GM21825 (cell line): ENCODE measurements around the gene IFT52.

Experiments
- ATAC-seq: cut with Tn5 transposase; IDR thresholded peaks from one replicate; pipeline ENCODE4 v1.9.1; 2021; ENCODE audit warnings: mild to moderate bottlenecking, moderate library complexity; ENCODE audit not compliant: unreplicated experiment

Gene IFT52, protein sequence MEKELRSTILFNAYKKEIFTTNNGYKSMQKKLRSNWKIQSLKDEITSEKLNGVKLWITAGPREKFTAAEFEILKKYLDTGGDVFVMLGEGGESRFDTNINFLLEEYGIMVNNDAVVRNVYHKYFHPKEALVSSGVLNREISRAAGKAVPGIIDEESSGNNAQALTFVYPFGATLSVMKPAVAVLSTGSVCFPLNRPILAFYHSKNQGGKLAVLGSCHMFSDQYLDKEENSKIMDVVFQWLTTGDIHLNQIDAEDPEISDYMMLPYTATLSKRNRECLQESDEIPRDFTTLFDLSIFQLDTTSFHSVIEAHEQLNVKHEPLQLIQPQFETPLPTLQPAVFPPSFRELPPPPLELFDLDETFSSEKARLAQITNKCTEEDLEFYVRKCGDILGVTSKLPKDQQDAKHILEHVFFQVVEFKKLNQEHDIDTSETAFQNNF

GRCh38 chr20:43590392-43591303 lies at the start of gene IFT52:
Gene IFT52, plus strand, starts transcription at chr20:43590937. Its CDS starts 3,762 bp downstream, at chr20:43594699.
- ATAC-seq = peak; percentile 98

DNA sequence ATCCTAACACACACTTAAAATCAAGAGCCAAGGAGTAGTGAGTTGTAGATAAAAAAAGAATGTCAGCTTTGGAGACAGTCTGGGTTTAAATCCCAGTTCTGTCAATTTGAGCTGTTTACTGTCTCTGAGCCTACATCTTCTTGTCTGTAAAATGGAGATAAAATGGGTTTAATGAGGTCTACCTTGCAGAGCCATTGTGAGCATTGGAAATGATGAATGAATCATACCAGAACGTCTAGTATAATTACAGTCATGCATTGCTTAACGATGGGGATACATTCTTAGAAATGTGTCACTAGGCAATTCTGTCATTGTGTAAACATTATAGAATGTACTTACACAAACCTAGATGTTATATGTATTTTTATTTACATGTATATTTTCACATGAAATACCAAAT lies 49.5 kb upstream of the IFT52 start:
- no peak for ATAC-seq

DNA sequence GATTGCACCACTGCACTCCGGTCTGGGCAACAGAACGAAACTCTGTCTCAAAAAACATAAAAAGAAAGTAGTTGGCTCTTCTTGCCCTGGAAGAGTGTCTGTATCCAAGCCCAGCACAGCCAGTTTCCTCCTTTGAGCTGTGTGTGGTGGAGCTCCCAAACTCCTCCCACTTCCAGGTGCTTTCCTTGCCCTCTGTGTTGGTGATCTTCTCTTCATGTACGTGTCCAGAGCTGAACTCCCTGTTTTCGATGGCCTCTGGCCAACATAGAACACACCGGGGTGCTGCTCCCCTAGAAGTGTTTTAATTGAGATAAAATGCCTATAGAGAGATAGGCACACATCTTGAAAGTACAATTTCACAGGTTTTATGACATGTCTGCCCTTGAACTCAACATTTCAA lies 48.6 kb upstream of the IFT52 start:
- no peak for ATAC-seq

DNA sequence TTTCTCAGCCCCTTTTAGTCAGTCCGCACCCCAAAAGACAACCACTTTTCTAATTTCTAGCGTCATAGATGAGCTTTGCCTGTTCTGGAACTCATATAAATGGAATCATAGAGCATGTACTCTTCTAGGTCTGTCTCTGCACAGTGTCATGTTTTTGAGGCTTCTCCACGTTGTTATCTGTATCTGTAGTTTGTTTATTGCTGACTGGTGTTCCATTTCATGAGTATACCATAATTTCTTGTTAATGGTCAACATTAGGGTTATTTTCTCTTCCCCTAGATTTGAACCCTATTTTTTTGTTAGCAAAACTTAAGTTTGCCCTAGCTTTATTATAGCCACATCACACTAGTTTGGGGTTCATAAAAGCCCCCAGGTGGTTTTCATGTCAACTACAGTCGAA lies 48.1 kb upstream of the IFT52 start:
- ATAC-seq = no peak

- no peak for ATAC-seq
Measured at GRCh38 chr20:43543138-43543537, 47.6 kb upstream of the IFT52 start.

GRCh38 chr20:43544501-43544900 lies 46.2 kb upstream of the IFT52 start:
- no peak for ATAC-seq

DNA sequence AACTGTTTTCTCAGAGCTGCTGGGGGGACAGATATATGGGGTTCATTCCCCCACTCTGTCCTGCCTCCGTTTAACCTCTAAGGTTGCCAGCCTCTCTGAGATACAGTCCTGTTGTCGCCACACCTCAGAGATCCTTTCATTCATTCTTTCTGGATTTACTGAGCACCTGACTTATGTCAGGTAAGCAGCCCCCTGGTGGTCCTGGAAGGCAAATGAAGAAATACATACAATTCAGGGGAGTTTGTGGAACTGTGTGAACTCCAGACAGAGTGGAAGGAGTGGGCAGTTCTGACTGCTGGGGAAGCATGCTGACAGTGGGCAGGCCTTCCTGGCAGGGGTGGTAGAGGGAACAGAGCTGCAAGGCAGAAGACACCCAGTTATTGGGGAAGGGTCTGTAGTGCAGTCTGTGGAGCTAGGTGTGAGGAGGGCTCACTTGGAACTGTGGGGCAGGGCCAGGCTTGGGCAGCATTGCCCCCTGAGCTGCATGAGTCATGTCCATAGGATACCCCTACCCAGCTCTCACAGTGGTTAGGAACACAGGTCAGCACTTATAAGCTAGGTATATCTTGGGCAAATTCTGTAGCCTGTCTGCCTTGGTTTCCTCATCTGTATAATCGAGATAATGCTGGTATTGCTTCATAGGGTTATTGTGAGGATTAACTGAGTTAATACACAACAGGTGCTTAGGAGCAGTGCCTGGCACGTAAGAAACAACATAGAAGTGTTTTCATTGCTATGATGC lies 44.7 kb upstream of the IFT52 start:
- ATAC-seq = no peak

GRCh38 chr20:43548273-43548880 lies 42.4 kb upstream of the IFT52 start:
- no peak for ATAC-seq

GRCh38 chr20:43549416-43550065 lies 41.2 kb upstream of the IFT52 start:
- ATAC-seq = no peak

- no peak for ATAC-seq
Measured at GRCh38 chr20:43550456-43550855, 40.3 kb upstream of the IFT52 start.

DNA sequence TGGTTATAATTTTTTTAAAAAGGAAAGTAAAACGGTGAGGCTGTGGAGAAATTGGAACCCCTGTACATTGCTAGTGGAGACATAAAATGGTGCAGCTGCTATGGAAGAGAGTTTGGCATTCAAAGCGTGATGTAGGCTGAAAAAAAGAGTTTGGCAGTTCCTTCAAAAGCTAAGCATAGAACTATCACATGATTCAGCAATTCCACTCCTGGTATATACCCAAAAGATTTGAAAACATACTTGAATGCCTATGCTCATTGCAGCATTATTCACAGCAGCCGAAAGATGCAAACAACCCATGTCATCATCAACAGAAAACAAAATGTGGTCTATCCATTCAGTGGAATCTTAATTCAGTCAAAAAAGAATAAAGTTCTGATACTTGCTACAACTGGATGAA lies 36.4 kb upstream of the IFT52 start:
- ATAC-seq = no peak

DNA sequence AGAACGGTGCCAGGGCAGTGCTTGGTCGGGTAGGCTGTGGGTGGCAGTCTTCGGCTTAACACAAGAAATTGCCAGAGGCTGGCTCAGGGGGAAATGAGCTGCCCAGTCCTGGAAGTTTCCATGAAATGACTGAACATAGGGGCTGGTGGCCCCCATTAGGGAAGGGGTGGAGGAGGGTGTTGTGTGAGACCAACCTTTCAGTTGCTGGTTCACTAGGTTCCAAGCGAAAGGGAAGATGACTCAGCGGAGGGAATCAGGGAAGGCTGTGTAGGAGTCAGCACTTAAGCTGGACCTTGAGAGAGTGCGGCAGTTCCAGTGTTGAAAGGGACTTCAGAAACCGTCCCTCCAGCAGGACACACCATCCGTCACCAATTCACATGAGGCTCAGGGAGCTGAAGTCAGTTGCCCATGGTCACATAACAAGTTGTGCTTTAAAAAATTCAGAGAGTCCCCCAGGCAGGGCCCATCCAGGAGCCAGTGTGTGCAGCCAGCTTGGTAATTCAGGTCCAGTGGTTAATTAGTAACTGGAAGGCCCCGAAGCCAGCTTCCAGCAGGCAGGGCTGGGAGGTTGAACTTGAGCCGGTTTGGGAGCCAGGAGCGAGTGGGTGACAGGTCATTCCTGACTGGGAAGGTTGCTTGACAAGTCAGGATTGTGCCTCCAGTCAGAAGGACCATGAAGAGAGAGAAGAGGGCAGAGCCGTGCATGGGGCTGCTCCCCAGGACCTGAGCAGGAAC lies 32.2 kb upstream of the IFT52 start, which contains the start of gene SGK2:
TSS of gene SGK2 (plus strand) at position 616 of the 735 bp plus-strand sequence. CDS start 7,469 bp downstream, outside the sequence.
- ATAC-seq = no peak

DNA sequence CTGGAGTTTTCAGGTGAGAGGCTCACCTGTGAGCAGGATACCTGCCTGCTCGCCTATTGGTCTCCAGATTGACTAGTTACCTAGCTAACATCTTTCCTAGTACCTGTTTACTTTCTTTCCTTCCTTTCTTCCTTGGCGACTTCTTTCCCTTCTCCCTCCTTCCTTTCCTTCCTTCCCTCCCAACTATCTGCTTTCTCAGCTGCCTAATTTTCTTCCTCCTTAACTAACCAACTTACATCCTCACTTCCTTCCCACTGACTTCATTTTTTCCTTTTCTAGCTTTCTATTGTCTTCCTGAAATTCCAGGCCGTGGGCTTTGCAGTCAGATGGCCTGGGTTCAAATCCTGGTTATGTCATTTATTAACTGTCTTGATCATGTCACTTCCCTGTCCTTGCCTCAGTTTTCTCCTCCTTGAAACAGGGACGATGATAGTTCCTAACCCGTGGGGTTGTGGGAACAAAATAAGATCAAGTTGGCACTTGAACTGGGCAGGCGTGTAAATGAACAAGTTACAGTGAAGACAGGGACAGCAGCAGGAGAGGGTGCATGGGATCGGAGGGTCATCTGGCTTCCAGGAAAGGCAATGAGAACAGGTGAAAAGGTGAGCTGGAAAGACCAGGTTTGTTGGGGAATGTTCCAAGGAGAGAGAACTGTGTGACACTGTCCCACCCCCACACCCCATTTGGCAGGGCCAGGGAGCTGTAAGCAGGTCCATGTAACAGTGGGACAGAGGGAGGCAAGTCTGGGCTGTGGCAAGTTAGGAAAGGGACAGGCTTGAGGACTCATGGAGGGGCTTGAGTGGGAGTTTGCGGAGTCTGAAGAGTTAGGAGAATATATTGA lies 31.4 kb upstream of the IFT52 start:
- no peak for ATAC-seq

DNA sequence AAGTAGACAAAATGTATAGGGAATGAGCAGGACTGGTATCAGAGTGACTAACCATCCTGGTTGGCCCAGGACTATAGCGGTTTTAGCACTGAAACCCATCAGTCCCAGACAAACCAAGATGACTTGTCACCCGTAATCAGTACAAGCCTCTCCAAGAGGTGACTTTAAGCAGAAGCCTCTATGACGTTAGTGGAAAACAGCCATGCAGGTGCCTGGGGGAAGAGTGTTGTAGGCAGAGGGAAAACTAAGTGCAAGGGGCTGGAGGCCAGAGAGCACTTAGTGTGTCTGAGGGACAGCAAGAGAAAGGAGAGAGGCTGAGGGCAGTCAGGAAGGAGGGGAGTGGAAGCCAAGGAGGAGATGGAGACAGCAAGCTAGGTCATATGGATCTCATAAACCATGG lies 29.8 kb upstream of the IFT52 start:
- no peak for ATAC-seq

GRCh38 chr20:43563429-43563828 lies 27.3 kb upstream of the IFT52 start:
- no peak for ATAC-seq

- no peak for ATAC-seq
Measured at GRCh38 chr20:43563991-43564390, 26.7 kb upstream of the IFT52 start.

DNA sequence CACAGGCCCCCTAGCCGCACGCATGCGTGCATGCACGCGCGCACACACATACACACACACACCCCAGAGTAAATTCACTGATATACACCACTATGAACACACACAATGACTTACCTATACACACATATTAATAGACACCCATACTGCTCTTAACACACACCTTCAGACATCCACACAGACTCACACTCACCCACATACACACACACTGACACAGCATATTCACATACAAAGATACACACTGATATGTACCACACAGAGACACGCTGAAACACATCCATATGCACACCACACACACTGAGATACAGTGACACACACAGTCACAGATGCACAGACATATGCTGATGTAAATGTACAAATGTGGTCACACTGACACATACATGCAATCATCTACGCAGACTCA lies 26.3 kb upstream of the IFT52 start:
- ATAC-seq = no peak

DNA sequence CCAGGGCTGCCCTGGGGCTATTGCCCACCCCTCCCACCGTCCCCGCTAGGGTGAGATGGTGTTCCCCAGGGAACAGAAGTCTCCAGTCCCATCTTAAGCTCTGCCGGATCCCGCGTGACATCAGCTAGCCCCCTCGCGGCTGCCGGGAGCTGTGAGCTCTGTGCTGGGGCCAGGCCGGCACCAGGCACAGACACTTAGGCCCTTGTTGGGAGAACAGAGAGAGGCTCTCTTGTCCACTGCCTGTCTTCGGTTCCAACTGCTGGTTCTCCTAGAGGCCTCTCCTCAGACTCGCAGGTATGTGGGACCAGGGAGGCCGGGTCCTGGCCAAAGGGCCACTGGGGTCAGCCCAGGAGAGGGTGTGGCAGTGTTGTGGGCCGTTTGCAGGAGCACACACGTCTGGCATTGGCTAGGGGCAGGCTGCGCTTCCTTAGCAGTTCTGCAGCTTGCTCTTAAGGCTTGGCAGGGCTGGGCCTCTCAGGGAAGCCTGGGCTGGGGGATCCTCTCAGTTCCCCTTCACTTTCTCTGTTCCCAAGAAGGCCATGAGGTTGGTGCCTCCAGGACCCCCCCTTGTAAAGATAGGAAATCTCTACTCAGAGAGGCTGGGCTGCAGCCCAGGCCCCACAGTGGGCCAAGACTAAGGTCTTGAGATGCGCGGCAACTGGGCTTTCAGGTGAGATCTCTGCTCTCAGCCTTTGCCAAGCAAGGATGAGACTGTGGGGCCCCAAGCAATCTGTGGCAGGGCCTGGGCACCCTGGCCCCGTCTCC lies 25.6 kb upstream of the IFT52 start:
- no peak for ATAC-seq
